Embryonic facial prominence (tissue), 1 donor: ENCODE measurements around the gene LHFPL2.

ENCODE experiments used
- DNase-seq: peaks from one replicate; pipeline ENCODE4 v3.0.0-alpha.2; 2016; ENCODE audit errors: extremely low spot score

The LHFPL2 gene

GRCh38 chr5:78666041-78666444 is 17.5 kb upstream of the LHFPL2 start:
- DNase-seq = no peak

- no peak for DNase-seq
Measured at GRCh38 chr5:78665534-78665933, 17.0 kb upstream of the LHFPL2 start.

- no peak for DNase-seq
Measured at GRCh38 chr5:78662323-78662722, 13.8 kb upstream of the LHFPL2 start.

GRCh38 chr5:78661691-78662090 is 13.1 kb upstream of the LHFPL2 start:
- no peak for DNase-seq

- no peak for DNase-seq
Measured at GRCh38 chr5:78661044-78661443, 12.5 kb upstream of the LHFPL2 start.

GRCh38 chr5:78660401-78660800 is 11.8 kb upstream of the LHFPL2 start:
- no peak for DNase-seq

GRCh38 chr5:78659714-78660113 is 11.1 kb upstream of the LHFPL2 start:
- DNase-seq = no peak

GRCh38 chr5:78659114-78659513 is 10.5 kb upstream of the LHFPL2 start:
- DNase-seq = no peak

GRCh38 chr5:78657201-78657600 is 8.6 kb upstream of the LHFPL2 start:
- no peak for DNase-seq

GRCh38 chr5:78655746-78656290 is 7.2 kb upstream of the LHFPL2 start:
- DNase-seq = no peak

- no peak for DNase-seq
Measured at GRCh38 chr5:78654386-78654785, 5.8 kb upstream of the LHFPL2 start.

GRCh38 chr5:78653681-78654366 is 5.3 kb upstream of the LHFPL2 start:
- no peak for DNase-seq

GRCh38 chr5:78653031-78653430 is 4.5 kb upstream of the LHFPL2 start:
- no peak for DNase-seq

- DNase-seq = no peak
Measured at GRCh38 chr5:78651468-78651867, 2.9 kb upstream of the LHFPL2 start.

- no peak for DNase-seq
Measured at GRCh38 chr5:78650531-78650930, 2.0 kb upstream of the LHFPL2 start.

GRCh38 chr5:78649861-78650496 is 1.4 kb upstream of the LHFPL2 start:
- no peak for DNase-seq

GRCh38 chr5:78649211-78649695 is 681 bp upstream of the LHFPL2 start:
- no peak for DNase-seq

- DNase-seq = no peak
Measured at GRCh38 chr5:78647838-78648358, 674 bp downstream of the LHFPL2 start.

GRCh38 chr5:78647351-78647818 is 1.2 kb downstream of the LHFPL2 start:
- no peak for DNase-seq

GRCh38 chr5:78644741-78645300 is 3.8 kb downstream of the LHFPL2 start:
- DNase-seq = no peak

GRCh38 chr5:78644129-78644528 is 4.4 kb downstream of the LHFPL2 start:
- no peak for DNase-seq

- DNase-seq = no peak
Measured at GRCh38 chr5:78642701-78643100, 5.9 kb downstream of the LHFPL2 start.
